Stimulated activated naive CD4-positive, alpha-beta T cell (primary cell): ENCODE data around the gene BUB3.
"Not testable (repeated sequence)": the region's sequence is repeated elsewhere in the genome, so short reads cannot be mapped to it uniquely, and the experiment has no call there.

Experiments
- DNase-seq, 6 experiments: peaks; one replicate each; lab custom pipeline; 2025; lab: John Stamatoyannopoulos, UW

The BUB3 gene

GRCh38 chr10:123154711-123155505 lies 706 bp downstream of the BUB3 start:
- peak in 4 of 6 experiments; percentile 42 to 61 (median 46) for DNase-seq

GRCh38 chr10:123156078-123156477 lies 1.9 kb downstream of the BUB3 start:
- DNase-seq: no peak

- DNase-seq: no peak
These were observed 3.0 kb downstream of the BUB3 start for GRCh38 chr10:123157210-123157609.

- no peak for DNase-seq
These were observed 4.5 kb downstream of the BUB3 start for GRCh38 chr10:123158682-123159081.

- peak in 3 of 6 experiments; percentile 68 to 75 (median 70) for DNase-seq
These were observed 6.2 kb downstream of the BUB3 start for GRCh38 chr10:123160311-123160980.

GRCh38 chr10:123164319-123164718 lies 10.1 kb downstream of the BUB3 start:
- no peak for DNase-seq

- no peak for DNase-seq
These were observed 11.4 kb downstream of the BUB3 start for GRCh38 chr10:123165445-123166072.

- no peak for DNase-seq
These were observed 12.4 kb downstream of the BUB3 start for GRCh38 chr10:123166618-123167017.

GRCh38 chr10:123170961-123171360 lies 16.8 kb downstream of the BUB3 start:
- no peak for DNase-seq

- not testable (repeated sequence) for DNase-seq
These were observed 17.4 kb downstream of the BUB3 start for GRCh38 chr10:123171616-123172015.

- DNase-seq: no peak
These were observed 21.5 kb downstream of the BUB3 start for GRCh38 chr10:123175389-123176387.

GRCh38 chr10:123178390-123178789 lies 24.2 kb downstream of the BUB3 start:
- DNase-seq: not testable (repeated sequence)

- DNase-seq: no peak
These were observed 26.2 kb downstream of the BUB3 start for GRCh38 chr10:123180101-123181090.

GRCh38 chr10:123183724-123184123 lies 29.5 kb downstream of the BUB3 start:
- DNase-seq: no peak

GRCh38 chr10:123187781-123188180 lies 33.6 kb downstream of the BUB3 start:
- DNase-seq: no peak

GRCh38 chr10:123191886-123192285 lies 37.7 kb downstream of the BUB3 start:
- no peak for DNase-seq

GRCh38 chr10:123194056-123194455 lies 39.9 kb downstream of the BUB3 start:
- DNase-seq: no peak

GRCh38 chr10:123200531-123200930 lies 46.3 kb downstream of the BUB3 start:
- DNase-seq: no peak

GRCh38 chr10:123202506-123202905 lies 48.3 kb downstream of the BUB3 start:
- no peak for DNase-seq

GRCh38 chr10:123203393-123204126 lies 49.4 kb downstream of the BUB3 start:
- DNase-seq: no peak
